WTC11 (cell line): ENCODE measurements around the gene IP6K3. TPM values are rescaled to one million over a fixed set of nuclear protein-coding genes. Genes with fewer than 3 reads are reported as not detected.

Experiments
- ATAC-seq: fragments of 200-7000 bp; cut with Tn5 transposase; 2 replicates; pipeline ENCODE4 v1.10.0; 2021; ENCODE audit warnings: mild to moderate bottlenecking, moderate library complexity
- CTCF ChIA-PET: fragments of 300-600 bp; sonication (Branson Sonifier 250); formaldehyde crosslinking; loops from one replicate; lab custom pipeline; 2021; ENCODE audit warnings: antibody characterized with exemption; lab: Charles Lee
- POLR2A ChIA-PET: fragments of 350-600 bp; sonication (Branson Sonifier 250); formaldehyde crosslinking; loops from one replicate; lab custom pipeline; 2021; ENCODE audit warnings: antibody characterized with exemption; lab: Charles Lee
- DNase-seq: peaks from one replicate; pipeline ENCODE4 v3.0.0; 2021; ENCODE audit warnings: low spot score
- H3K27ac Mint-ChIP-seq: 2 replicates; pipeline ENCODE4 v1.8.0; 2021; ENCODE audit warnings: mixed read lengths
- H3K27me3 Mint-ChIP-seq: 2 replicates; pipeline ENCODE4 v1.8.0; 2021; ENCODE audit warnings: low read depth, mild to moderate bottlenecking, moderate library complexity, mixed read lengths
- H3K36me3 Mint-ChIP-seq: 2 replicates; pipeline ENCODE4 v1.8.0; 2021; ENCODE audit warnings: mixed read lengths
- H3K4me1 Mint-ChIP-seq: 2 replicates; pipeline ENCODE4 v1.8.0; 2022; ENCODE audit warnings: mixed read lengths
- H3K4me3 Mint-ChIP-seq: 2 replicates; pipeline ENCODE4 v1.8.0; 2021; ENCODE audit warnings: mild to moderate bottlenecking, moderate library complexity, mixed read lengths
- H3K9me3 Mint-ChIP-seq: 2 replicates; pipeline ENCODE4 v1.8.0; 2021; ENCODE audit warnings: mixed read lengths
- CBFB ChIP-seq: sonication (generic); formaldehyde crosslinking; IDR thresholded peaks from 2 replicates; pipeline ENCODE4 v1.8.1; 2022; ENCODE audit warnings: mild to moderate bottlenecking, low read depth, missing genetic modification reagents
- ETV6 ChIP-seq: sonication (generic); formaldehyde crosslinking; IDR thresholded peaks from 2 replicates; pipeline ENCODE4 v1.8.1; 2022; ENCODE audit warnings: mild to moderate bottlenecking, missing genetic modification reagents
- GRHL2 ChIP-seq: fragments of 250-450 bp; sonication (Bioruptor Pico); IDR thresholded peaks from 2 replicates; pipeline ENCODE4 v1.8.0; 2022; ENCODE audit warnings: mild to moderate bottlenecking, moderate library complexity; ENCODE audit not compliant: insufficient replicate concordance, severe bottlenecking
- GTF2I ChIP-seq: fragments of 250-450 bp; sonication (Bioruptor Pico); conservative IDR thresholded peaks from 2 replicates; pipeline ENCODE4 v1.4.0; 2021; ENCODE audit warnings: mild to moderate bottlenecking
- JAZF1 ChIP-seq: fragments of 250-450 bp; sonication (Bioruptor Pico); IDR thresholded peaks from 2 replicates; pipeline ENCODE4 v1.9.0; 2021; ENCODE audit warnings: moderate library complexity, mild to moderate bottlenecking, inconsistent platforms
- MXD4 ChIP-seq: fragments of 250-450 bp; sonication (Bioruptor Pico); IDR thresholded peaks from 2 replicates; pipeline ENCODE4 v1.8.0; 2021; ENCODE audit warnings: mild to moderate bottlenecking, moderate library complexity, borderline replicate concordance
- MYBL2 ChIP-seq: sonication (generic); formaldehyde crosslinking; IDR thresholded peaks from 2 replicates; pipeline ENCODE4 v1.8.1; 2023; ENCODE audit warnings: mild to moderate bottlenecking, moderate library complexity, missing genetic modification reagents
- NR3C1 ChIP-seq: sonication (generic); formaldehyde crosslinking; conservative IDR thresholded peaks from 2 replicates; pipeline ENCODE4 v1.8.1; 2023; ENCODE audit warnings: low read depth, mild to moderate bottlenecking, missing genetic modification reagents
- SMAD3 ChIP-seq: sonication (generic); formaldehyde crosslinking; IDR thresholded peaks from 2 replicates; pipeline ENCODE4 v1.8.0; 2022; ENCODE audit warnings: missing genetic modification reagents, mild to moderate bottlenecking, borderline replicate concordance
- SMAD4 ChIP-seq: sonication (generic); formaldehyde crosslinking; IDR thresholded peaks from 2 replicates; pipeline ENCODE4 v1.8.0; 2022; ENCODE audit warnings: mild to moderate bottlenecking, missing genetic modification reagents
- SP1 ChIP-seq: sonication (generic); formaldehyde crosslinking; conservative IDR thresholded peaks from 2 replicates; pipeline ENCODE4 v1.8.1; 2022; ENCODE audit warnings: missing genetic modification reagents
- ZNF219 ChIP-seq: sonication (generic); formaldehyde crosslinking; IDR thresholded peaks from 2 replicates; pipeline ENCODE4 v1.8.0; 2023; ENCODE audit warnings: missing genetic modification reagents, mild to moderate bottlenecking, borderline replicate concordance
- ZNF232 ChIP-seq: sonication (generic); formaldehyde crosslinking; IDR thresholded peaks from 2 replicates; pipeline ENCODE4 v1.8.0; 2022; ENCODE audit warnings: mild to moderate bottlenecking, missing genetic modification reagents
- ZNF263 ChIP-seq: sonication (generic); formaldehyde crosslinking; IDR thresholded peaks from 2 replicates; pipeline ENCODE4 v1.8.1; 2022; ENCODE audit warnings: low read depth, mild to moderate bottlenecking, moderate library complexity, missing genetic modification reagents
- total RNA-seq: library from RNA; stranded (reverse); gene quantifications from 3 replicates; pipeline ENCODE4 v1.2.3, GENCODE V29; 2021
- TF ChIP-seq, protein P1 (sequence below): sonication (generic); formaldehyde crosslinking; conservative IDR thresholded peaks from 2 replicates; pipeline ENCODE4 v1.8.1; 2022; ENCODE audit warnings: mild to moderate bottlenecking, missing genetic modification reagents
- TF ChIP-seq, protein P2 (sequence below): sonication (generic); formaldehyde crosslinking; IDR thresholded peaks from 2 replicates; pipeline ENCODE4 v1.8.1; 2022; ENCODE audit warnings: low read depth, mild to moderate bottlenecking, moderate library complexity, missing genetic modification reagents, borderline replicate concordance
- TF ChIP-seq, protein P3 (sequence below): sonication (generic); formaldehyde crosslinking; IDR thresholded peaks from 2 replicates; pipeline ENCODE4 v1.8.1; 2022; ENCODE audit warnings: mild to moderate bottlenecking, missing genetic modification reagents, moderate library complexity, borderline replicate concordance
- TF ChIP-seq, protein P4 (sequence below): fragments of 250-450 bp; sonication (Bioruptor Pico); IDR thresholded peaks from 2 replicates; pipeline ENCODE4 v1.9.0; 2021; ENCODE audit warnings: mild to moderate bottlenecking
- TF ChIP-seq, protein P5 (sequence below): sonication (generic); formaldehyde crosslinking; IDR thresholded peaks from 2 replicates; pipeline ENCODE4 v1.8.1; 2023; ENCODE audit warnings: mild to moderate bottlenecking, moderate library complexity, missing genetic modification reagents
- TF ChIP-seq, protein P6 (sequence below): fragments of 250-450 bp; sonication (Bioruptor Pico); IDR thresholded peaks from 2 replicates; pipeline ENCODE4 v1.9.0; 2021; ENCODE audit warnings: mild to moderate bottlenecking
- TF ChIP-seq, protein P7 (sequence below): sonication (generic); formaldehyde crosslinking; IDR thresholded peaks from 2 replicates; pipeline ENCODE4 v1.8.1; 2023; ENCODE audit warnings: mild to moderate bottlenecking, missing genetic modification reagents, borderline replicate concordance
- TF ChIP-seq, protein P8 (sequence below): sonication (generic); formaldehyde crosslinking; conservative IDR thresholded peaks from 2 replicates; pipeline ENCODE4 v1.8.1; 2023; ENCODE audit warnings: mild to moderate bottlenecking, low read depth, missing genetic modification reagents, moderate library complexity

The IP6K3 gene
- total RNA-seq, 1 experiment from 2014 or later, result 1.1 TPM

DNA sequence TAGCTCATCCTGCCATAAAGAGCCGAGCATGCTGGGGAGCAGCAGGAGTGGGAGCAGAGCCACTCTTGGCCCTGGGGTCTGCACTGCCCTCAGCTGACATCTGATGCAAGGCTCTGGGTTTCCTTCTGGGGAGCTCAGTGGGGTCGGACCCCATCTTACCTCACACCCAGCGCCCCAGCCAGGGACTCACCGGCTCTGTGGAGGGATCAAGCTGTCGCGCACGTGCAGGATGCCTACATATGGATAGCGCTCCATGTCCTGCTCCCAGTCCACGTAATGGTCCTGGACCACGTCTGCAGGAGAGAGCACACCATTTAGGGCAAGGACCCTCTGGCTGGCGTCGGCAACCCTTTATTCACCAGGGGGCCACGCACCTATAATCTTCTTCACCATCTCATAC lies 30.1 kb upstream of the IP6K3 start:
- Mint-ChIP-seq H3K9me3 (no peaks in the 10 kb centered on the region), H3K36me3 (peaks cover 74% of the 10 kb centered on the region), H3K27me3 (no peaks in the 10 kb centered on the region), H3K4me1 (peaks cover 49% of the 10 kb centered on the region), H3K27ac (no peak overlapping the region), H3K4me3 (no peak overlapping the region)
- no peak for DNase-seq
- no peak for TF ChIP-seq GTF2I
- no peak for TF ChIP-seq MYBL2 (CRISPR knock-in tag)
- TF ChIP-seq JAZF1, result no peak
- TF ChIP-seq, protein P1, sequence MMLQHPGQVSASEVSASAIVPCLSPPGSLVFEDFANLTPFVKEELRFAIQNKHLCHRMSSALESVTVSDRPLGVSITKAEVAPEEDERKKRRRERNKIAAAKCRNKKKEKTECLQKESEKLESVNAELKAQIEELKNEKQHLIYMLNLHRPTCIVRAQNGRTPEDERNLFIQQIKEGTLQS, result no peak
- TF ChIP-seq, protein P2, sequence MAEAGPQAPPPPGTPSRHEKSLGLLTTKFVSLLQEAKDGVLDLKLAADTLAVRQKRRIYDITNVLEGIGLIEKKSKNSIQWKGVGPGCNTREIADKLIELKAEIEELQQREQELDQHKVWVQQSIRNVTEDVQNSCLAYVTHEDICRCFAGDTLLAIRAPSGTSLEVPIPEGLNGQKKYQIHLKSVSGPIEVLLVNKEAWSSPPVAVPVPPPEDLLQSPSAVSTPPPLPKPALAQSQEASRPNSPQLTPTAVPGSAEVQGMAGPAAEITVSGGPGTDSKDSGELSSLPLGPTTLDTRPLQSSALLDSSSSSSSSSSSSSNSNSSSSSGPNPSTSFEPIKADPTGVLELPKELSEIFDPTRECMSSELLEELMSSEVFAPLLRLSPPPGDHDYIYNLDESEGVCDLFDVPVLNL (CRISPR knock-in tag), result no peak
- TF ChIP-seq MXD4 (CRISPR knock-in tag), result no peak
- TF ChIP-seq CBFB (CRISPR knock-in tag), result no peak
- TF ChIP-seq ZNF263 (CRISPR knock-in tag), result no peak
- TF ChIP-seq, protein P3, sequence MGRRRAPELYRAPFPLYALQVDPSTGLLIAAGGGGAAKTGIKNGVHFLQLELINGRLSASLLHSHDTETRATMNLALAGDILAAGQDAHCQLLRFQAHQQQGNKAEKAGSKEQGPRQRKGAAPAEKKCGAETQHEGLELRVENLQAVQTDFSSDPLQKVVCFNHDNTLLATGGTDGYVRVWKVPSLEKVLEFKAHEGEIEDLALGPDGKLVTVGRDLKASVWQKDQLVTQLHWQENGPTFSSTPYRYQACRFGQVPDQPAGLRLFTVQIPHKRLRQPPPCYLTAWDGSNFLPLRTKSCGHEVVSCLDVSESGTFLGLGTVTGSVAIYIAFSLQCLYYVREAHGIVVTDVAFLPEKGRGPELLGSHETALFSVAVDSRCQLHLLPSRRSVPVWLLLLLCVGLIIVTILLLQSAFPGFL, result no peak
- TF ChIP-seq SMAD4 (CRISPR knock-in tag), result no peak
- no peak for TF ChIP-seq GRHL2 (CRISPR knock-in tag)
- TF ChIP-seq, protein P4, sequence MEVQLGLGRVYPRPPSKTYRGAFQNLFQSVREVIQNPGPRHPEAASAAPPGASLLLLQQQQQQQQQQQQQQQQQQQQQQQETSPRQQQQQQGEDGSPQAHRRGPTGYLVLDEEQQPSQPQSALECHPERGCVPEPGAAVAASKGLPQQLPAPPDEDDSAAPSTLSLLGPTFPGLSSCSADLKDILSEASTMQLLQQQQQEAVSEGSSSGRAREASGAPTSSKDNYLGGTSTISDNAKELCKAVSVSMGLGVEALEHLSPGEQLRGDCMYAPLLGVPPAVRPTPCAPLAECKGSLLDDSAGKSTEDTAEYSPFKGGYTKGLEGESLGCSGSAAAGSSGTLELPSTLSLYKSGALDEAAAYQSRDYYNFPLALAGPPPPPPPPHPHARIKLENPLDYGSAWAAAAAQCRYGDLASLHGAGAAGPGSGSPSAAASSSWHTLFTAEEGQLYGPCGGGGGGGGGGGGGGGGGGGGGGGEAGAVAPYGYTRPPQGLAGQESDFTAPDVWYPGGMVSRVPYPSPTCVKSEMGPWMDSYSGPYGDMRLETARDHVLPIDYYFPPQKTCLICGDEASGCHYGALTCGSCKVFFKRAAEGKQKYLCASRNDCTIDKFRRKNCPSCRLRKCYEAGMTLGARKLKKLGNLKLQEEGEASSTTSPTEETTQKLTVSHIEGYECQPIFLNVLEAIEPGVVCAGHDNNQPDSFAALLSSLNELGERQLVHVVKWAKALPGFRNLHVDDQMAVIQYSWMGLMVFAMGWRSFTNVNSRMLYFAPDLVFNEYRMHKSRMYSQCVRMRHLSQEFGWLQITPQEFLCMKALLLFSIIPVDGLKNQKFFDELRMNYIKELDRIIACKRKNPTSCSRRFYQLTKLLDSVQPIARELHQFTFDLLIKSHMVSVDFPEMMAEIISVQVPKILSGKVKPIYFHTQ (CRISPR knock-in tag), result no peak
- TF ChIP-seq ETV6, result no peak
- no peak for TF ChIP-seq SMAD3 (CRISPR knock-in tag)
- TF ChIP-seq ZNF219 (CRISPR knock-in tag), result no peak
- TF ChIP-seq, protein P5, sequence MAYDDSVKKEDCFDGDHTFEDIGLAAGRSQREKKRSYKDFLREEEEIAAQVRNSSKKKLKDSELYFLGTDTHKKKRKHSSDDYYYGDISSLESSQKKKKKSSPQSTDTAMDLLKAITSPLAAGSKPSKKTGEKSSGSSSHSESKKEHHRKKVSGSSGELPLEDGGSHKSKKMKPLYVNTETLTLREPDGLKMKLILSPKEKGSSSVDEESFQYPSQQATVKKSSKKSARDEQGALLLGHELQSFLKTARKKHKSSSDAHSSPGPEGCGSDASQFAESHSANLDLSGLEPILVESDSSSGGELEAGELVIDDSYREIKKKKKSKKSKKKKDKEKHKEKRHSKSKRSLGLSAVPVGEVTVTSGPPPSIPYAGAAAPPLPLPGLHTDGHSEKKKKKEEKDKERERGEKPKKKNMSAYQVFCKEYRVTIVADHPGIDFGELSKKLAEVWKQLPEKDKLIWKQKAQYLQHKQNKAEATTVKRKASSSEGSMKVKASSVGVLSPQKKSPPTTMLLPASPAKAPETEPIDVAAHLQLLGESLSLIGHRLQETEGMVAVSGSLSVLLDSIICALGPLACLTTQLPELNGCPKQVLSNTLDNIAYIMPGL (CRISPR knock-in tag), result no peak
- no peak for TF ChIP-seq SP1 (CRISPR knock-in tag)
- no peak for ATAC-seq
- CTCF ChIA-PET, result no interaction called here
- POLR2A ChIA-PET, result no interaction called here

DNA sequence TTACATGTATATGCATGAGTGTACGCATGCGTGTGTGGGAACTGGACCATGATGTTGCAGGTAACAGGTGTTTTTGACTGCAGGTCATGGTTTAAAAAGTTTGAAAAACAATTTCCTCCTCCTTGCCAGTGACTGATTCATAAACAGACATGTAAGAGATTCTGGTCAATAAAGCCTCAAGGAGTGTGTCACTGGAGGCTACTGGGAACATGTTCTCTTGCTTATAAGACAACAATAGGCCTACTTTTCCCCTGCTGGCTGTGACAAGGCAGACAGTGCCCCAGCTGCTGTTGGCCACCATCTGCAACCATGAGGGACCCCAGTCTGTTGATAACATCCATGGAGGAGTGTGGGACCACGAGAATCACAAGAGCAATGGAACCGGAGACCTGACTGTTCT lies 29.5 kb upstream of the IP6K3 start:
- CTCF ChIA-PET, result no interaction called here
- no peak overlapping the region for H3K4me3 Mint-ChIP-seq
- POLR2A ChIA-PET, result no interaction called here
- no peak for DNase-seq
- no peaks in the 10 kb centered on the region for H3K27me3 Mint-ChIP-seq
- no peaks in the 10 kb centered on the region for H3K9me3 Mint-ChIP-seq
- no peak for ATAC-seq
- H3K36me3 Mint-ChIP-seq, result peaks cover 74% of the 10 kb centered on the region
- no peak overlapping the region for H3K27ac Mint-ChIP-seq
- H3K4me1 Mint-ChIP-seq, result peaks cover 45% of the 10 kb centered on the region
- no peak for TF ChIP-seq NR3C1 (CRISPR knock-in tag)
- TF ChIP-seq, protein P6, sequence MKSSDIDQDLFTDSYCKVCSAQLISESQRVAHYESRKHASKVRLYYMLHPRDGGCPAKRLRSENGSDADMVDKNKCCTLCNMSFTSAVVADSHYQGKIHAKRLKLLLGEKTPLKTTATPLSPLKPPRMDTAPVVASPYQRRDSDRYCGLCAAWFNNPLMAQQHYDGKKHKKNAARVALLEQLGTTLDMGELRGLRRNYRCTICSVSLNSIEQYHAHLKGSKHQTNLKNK (CRISPR knock-in tag), result no peak
- TF ChIP-seq ZNF232 (CRISPR knock-in tag), result no peak
- TF ChIP-seq, protein P7, sequence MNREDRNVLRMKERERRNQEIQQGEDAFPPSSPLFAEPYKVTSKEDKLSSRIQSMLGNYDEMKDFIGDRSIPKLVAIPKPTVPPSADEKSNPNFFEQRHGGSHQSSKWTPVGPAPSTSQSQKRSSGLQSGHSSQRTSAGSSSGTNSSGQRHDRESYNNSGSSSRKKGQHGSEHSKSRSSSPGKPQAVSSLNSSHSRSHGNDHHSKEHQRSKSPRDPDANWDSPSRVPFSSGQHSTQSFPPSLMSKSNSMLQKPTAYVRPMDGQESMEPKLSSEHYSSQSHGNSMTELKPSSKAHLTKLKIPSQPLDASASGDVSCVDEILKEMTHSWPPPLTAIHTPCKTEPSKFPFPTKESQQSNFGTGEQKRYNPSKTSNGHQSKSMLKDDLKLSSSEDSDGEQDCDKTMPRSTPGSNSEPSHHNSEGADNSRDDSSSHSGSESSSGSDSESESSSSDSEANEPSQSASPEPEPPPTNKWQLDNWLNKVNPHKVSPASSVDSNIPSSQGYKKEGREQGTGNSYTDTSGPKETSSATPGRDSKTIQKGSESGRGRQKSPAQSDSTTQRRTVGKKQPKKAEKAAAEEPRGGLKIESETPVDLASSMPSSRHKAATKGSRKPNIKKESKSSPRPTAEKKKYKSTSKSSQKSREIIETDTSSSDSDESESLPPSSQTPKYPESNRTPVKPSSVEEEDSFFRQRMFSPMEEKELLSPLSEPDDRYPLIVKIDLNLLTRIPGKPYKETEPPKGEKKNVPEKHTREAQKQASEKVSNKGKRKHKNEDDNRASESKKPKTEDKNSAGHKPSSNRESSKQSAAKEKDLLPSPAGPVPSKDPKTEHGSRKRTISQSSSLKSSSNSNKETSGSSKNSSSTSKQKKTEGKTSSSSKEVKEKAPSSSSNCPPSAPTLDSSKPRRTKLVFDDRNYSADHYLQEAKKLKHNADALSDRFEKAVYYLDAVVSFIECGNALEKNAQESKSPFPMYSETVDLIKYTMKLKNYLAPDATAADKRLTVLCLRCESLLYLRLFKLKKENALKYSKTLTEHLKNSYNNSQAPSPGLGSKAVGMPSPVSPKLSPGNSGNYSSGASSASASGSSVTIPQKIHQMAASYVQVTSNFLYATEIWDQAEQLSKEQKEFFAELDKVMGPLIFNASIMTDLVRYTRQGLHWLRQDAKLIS (CRISPR knock-in tag), result no peak
- TF ChIP-seq, protein P8, sequence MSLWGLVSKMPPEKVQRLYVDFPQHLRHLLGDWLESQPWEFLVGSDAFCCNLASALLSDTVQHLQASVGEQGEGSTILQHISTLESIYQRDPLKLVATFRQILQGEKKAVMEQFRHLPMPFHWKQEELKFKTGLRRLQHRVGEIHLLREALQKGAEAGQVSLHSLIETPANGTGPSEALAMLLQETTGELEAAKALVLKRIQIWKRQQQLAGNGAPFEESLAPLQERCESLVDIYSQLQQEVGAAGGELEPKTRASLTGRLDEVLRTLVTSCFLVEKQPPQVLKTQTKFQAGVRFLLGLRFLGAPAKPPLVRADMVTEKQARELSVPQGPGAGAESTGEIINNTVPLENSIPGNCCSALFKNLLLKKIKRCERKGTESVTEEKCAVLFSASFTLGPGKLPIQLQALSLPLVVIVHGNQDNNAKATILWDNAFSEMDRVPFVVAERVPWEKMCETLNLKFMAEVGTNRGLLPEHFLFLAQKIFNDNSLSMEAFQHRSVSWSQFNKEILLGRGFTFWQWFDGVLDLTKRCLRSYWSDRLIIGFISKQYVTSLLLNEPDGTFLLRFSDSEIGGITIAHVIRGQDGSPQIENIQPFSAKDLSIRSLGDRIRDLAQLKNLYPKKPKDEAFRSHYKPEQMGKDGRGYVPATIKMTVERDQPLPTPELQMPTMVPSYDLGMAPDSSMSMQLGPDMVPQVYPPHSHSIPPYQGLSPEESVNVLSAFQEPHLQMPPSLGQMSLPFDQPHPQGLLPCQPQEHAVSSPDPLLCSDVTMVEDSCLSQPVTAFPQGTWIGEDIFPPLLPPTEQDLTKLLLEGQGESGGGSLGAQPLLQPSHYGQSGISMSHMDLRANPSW (CRISPR knock-in tag), result no peak
